HG03159 (cell line): Measurements from ENCODE around the gene RAP1B.

Source experiments
- ATAC-seq: cut with Tn5 transposase; IDR thresholded peaks from one replicate; pipeline ENCODE4 v1.9.1; 2021; ENCODE audit warnings: mild to moderate bottlenecking, moderate library complexity; ENCODE audit not compliant: unreplicated experiment

The RAP1B gene

GRCh38 chr12:68611094-68611805, 551 bp downstream of the RAP1B start:
- peak; percentile 36 for ATAC-seq

GRCh38 chr12:68611806-68612160, 1.1 kb downstream of the RAP1B start:
- no peak for ATAC-seq

GRCh38 chr12:68612202-68612601, 1.5 kb downstream of the RAP1B start:
- no peak for ATAC-seq

GRCh38 chr12:68612697-68613096, 2.0 kb downstream of the RAP1B start:
- ATAC-seq = no peak

- ATAC-seq = no peak
These were observed 2.7 kb downstream of the RAP1B start for GRCh38 chr12:68613209-68613904.

GRCh38 chr12:68614105-68614679, 3.5 kb downstream of the RAP1B start:
- no peak for ATAC-seq

- no peak for ATAC-seq
These were observed 4.1 kb downstream of the RAP1B start for GRCh38 chr12:68614769-68615168.

GRCh38 chr12:68617160-68617926, 6.6 kb downstream of the RAP1B start:
- ATAC-seq = no peak

GRCh38 chr12:68619541-68619940, 8.8 kb downstream of the RAP1B start:
- no peak for ATAC-seq

- ATAC-seq = no peak
These were observed 10.1 kb downstream of the RAP1B start for GRCh38 chr12:68620519-68621471.

GRCh38 chr12:68621472-68622081, 10.9 kb downstream of the RAP1B start:
- ATAC-seq = no peak

- ATAC-seq = no peak
These were observed 11.6 kb downstream of the RAP1B start for GRCh38 chr12:68622250-68622649.

- ATAC-seq = no peak
These were observed 12.4 kb downstream of the RAP1B start for GRCh38 chr12:68623059-68623458.

- no peak for ATAC-seq
These were observed 13.3 kb downstream of the RAP1B start for GRCh38 chr12:68623984-68624383.

GRCh38 chr12:68624933-68625332, 14.2 kb downstream of the RAP1B start:
- ATAC-seq = no peak

- no peak for ATAC-seq
These were observed 17.1 kb downstream of the RAP1B start for GRCh38 chr12:68627673-68628319.

GRCh38 chr12:68628698-68629097, 18.0 kb downstream of the RAP1B start:
- no peak for ATAC-seq

- no peak for ATAC-seq
These were observed 19.4 kb downstream of the RAP1B start for GRCh38 chr12:68630050-68630449.

- ATAC-seq = no peak
These were observed 19.9 kb downstream of the RAP1B start for GRCh38 chr12:68630598-68630997.
